Activated CD4-positive, alpha-beta T cell treated with anti-CD3 and anti-CD28 coated beads for 1 hour (primary cell): ENCODE measurements around the gene PPP6R1.

Experiments used
- DNase-seq: peaks from one replicate; pipeline ENCODE4 v3.0.0-alpha.2; 2020

Gene PPP6R1

GRCh38 chr19:55279770-55280643 is 21.2 kb upstream of the PPP6R1 start, which contains the start of gene HSPBP1:
TSS of gene HSPBP1 (minus strand) at chr19:55280110. CDS start at chr19:55279608, 502 bp downstream.
- peak; percentile 89 for DNase-seq

- DNase-seq, result no peak
These were observed 20.5 kb upstream of the PPP6R1 start for GRCh38 chr19:55279340-55279739.

GRCh38 chr19:55278391-55279135 is 19.7 kb upstream of the PPP6R1 start:
- DNase-seq, result no peak

GRCh38 chr19:55277494-55277893 is 18.7 kb upstream of the PPP6R1 start:
- no peak for DNase-seq

DNA sequence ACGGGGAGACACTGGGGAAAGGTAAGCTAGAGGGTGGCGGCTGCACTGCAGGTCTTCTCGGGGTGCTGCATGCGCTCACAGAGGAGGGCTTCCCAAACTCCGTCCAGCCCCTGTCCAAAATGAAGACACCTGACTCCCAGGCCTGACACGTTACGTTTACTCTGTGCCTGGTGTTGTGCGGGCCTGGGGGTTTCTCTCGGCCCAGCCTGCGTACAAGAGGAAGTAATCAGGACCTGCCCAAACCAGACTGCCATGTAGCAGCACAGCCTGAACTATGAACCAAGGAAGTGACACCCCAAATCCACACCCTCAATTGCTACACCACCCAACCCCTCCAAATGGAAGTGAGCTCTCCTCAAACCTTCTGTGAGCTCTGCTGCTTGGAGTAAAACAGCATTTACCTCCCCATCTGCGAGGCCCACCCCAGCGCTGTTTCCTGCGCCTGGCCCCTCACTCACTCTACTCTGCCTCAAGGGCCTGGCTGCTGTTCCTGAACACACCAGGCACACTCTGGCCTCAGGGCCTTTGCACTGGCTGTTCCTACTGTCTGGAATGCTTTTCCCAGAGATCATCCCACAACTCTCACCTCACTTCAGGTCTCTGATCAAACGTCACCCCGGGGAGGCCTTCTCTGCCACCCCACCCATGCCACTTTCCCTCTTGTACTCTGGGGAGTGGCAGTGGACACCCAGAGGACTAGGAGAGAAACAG is 18.1 kb upstream of the PPP6R1 start:
- DNase-seq, result no peak

DNA sequence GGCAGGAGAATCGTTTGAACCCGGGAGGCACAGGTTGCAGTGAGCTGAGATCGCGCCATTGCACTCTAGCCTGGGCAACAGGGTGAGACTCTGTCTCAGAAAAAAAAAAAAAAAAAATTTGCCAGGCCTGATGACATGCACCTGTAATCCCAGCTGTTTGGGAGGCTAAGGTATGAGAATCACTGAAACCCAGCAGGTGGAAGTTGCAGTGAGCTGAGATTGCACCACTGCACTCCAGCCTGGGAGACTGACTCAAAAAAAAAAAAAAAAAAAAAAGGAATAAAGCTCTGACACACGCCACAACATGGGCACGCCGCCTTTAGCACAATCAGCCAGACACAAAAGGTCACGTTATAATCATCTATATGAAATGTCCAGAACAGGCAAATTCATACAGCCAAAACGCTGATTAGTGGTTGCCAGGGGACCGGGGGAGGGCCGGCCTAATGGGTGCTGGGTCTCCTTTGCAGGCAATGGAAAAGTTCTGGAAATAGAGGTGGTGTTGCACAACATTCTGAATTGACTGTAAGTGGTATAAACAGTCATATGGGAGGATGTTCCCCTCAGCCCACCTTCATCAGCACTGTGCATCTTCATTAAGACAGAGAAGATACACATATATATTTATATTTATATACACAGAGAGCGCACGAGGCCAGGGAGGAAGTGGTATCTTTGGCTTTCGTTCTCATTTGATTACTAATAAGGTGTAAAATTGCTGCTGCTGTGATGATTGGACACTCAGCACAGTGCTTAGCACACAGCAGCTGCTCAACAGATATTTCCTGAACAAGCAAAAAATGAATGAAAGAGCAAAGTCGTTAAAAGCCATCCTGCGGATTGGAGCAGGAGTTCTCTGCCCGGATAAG is 17.3 kb upstream of the PPP6R1 start:
- DNase-seq, result no peak

DNA sequence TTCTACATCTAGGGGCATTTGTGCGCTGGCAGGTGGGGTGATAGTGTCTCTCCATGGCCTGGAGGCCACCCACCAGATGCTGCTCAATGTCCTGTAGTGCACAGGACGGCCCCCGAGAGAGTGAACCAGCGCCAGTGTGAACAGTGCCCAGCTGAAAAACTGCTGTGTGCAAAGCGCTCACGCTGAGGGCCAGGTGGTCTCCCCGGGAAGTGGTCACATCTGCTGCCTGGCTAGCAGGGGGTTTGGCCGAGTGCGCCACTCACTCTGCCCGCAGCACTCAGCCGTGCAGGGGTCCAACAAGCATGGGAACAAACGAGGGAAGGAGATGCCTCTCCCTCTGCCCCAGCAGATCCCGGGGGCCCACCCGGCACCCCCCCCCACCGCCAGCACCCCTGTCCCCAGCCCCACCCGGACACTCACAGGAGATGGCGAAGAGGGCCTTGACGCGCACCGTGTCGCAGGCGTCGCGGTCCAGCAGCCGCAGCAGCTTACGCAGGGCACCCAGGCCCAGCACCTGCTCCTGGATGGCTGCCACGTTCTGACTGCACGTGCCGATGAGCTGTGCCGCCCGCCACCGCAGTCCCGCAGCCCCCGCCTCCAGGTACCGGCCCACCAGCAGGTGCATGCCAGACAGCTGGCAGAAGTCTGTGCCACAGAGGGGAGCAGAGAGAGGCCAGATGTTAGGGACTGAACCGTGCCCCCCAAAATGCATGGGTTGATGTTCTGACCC is 15.3 kb upstream of the PPP6R1 start:
- DNase-seq, result no peak

GRCh38 chr19:55272142-55272541 is 13.3 kb upstream of the PPP6R1 start:
- DNase-seq, result no peak

- DNase-seq, result no peak
These were observed 11.5 kb upstream of the PPP6R1 start for GRCh38 chr19:55270172-55270942.

DNA sequence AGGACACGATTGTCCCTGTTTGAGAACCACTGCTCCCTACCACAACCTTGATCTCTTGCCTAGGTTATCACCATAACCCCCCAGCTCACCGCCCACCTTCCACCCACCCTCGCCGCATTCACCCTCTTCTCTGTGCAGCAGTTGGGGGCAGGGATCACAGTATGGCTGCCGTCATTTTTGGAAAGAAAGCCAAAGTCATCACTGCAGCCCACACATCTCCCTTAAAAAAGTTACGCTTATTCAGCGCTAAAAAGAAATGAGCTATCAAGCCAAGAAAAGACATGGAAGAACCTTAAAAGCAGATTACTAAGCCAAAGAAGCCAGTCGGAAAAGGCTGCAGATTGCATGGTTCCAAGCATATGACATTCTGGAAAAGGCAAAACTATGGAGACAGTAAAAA is 10.5 kb upstream of the PPP6R1 start:
- DNase-seq, result no peak

GRCh38 chr19:55266840-55267239 is 8.0 kb upstream of the PPP6R1 start:
- DNase-seq, result no peak

GRCh38 chr19:55266404-55266803 is 7.6 kb upstream of the PPP6R1 start:
- no peak for DNase-seq

GRCh38 chr19:55265723-55266386 is 7.0 kb upstream of the PPP6R1 start:
- no peak for DNase-seq

DNA sequence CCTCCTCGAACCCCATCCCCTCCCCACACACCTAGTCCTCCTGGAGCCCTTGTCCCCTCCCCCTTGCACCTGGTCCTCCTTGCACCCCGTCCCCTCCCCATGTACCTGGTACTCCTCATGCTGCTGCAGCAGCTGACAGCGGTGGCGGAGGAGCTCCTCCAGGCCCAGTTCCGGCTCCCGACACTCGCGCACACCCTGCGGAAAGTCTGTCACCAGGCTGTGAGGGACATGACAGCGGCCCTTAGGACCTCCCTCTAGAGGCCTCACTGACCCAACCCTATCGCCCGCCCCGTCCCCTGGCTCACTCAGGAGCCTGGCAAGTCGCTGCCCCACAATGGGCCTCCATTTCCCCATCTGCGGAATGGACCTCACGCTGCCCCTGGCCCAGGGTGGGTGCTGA is 6.4 kb upstream of the PPP6R1 start:
- no peak for DNase-seq

GRCh38 chr19:55264531-55264930 is 5.7 kb upstream of the PPP6R1 start:
- DNase-seq, result no peak

DNA sequence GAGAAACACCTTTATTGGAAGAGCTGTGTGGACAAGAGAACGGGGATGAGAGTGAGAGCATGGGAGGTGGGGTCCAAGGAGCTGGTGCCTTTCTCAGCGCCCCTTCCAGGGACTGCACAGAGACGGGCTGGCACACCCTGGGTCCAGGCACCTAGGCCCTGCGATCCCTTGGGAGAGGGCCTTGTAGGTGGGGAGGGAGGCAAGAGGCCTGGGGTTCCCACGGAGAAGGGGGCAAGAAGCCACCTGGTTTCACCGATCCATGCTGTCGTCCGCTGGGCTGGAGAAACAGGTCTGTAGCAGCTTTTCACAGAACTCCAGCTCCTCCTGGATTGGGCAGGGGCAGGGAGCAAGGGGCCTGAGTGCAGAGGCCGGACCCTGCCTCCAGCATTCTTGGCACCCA is 3.5 kb upstream of the PPP6R1 start:
- DNase-seq, result no peak

DNA sequence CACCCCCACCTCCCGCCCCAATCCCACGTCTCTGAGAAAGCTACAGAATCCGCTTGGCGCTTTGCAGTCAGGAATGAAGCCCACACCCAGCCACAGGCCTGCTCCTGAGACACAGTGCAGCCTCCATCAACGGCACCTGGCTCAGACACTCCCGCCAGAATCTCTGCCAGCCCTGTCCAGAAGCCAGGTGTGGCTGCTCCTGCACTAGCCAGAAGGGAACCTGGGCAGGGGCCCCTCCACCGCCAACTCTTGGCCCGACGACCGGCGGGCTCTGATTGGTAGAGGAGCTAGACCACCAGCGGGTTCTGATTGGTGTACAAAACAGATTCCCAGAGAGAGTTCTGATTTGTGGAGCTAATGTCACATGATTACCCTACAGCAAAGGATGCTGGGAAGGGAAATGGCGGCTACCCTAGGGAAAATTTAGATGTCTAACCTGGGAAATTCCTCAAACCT is 2.9 kb upstream of the PPP6R1 start:
- DNase-seq, result no peak

DNA sequence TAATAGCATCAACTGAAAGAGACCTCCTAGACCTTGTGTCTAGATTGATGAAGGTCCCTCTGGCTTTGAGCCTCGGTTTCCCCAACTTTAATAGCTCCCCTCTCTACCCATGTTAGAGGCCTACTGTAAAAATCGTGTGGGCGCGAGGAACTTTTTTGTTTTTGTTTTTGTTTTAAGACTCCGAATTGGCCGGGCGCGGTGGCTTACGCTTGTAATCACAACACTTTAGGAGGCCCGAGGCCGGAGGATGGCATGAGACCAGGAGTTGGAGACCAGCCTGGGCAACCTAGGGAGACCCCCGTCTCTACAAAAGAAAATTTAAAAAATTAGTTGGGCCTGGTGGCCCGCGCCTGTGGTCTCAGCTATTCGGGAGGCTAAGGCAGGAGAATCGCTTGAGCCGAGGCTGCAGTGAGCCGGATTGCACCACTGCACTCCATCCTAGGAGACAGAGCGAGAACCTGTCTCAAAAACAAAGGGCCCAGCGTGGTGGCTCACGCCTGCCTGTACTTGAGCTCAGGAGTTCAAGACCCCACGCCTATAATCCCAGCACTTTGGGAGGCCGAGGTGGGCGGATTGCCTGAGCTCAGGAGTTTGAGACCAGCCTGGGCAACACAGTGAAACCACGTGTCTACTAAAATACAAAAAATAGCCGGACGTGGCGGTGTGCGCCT is 858 bp upstream of the PPP6R1 start:
- DNase-seq, result no peak

DNA sequence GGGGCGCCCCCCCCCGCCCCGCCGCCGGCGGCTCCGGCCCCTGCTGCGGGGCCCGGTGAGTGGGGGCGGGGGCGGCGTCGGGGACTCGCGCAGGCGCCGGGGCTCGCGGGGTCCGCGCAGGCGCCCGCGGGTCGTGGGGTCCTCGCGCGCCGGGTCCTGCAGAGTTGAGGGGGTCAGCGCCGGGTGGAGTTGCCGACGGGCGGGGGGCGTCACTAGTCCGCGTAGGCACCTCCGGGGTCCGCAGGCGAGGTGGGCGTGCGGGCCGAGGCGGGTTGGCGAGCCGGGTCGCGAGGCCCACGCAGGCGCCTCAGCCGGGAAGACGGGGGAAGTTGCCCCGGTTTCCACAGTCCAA is 365 bp downstream of the PPP6R1 start:
- no peak for DNase-seq
